ENCODE results near the gene CAMK1D. TPM values are rescaled to one million over a fixed set of nuclear protein-coding genes. Genes with fewer than 3 reads are reported as not detected.

Gene CAMK1D
- total RNA-seq, 2 experiments from 2014 or later, result 19.0 to 25.6 TPM

- Histone ChIP-seq H3K4me3 (ENCODE audit: low read depth, low read length, poor library complexity, severe bottlenecking) (no peak overlapping the region), H3K4me1 (ENCODE audit: insufficient read depth, low read length, poor library complexity, severe bottlenecking) (no peaks in the 10 kb centered on the region), H3K9me2 (ENCODE audit: insufficient read depth, low read length) (no peaks in the 10 kb centered on the region), H3K9me3 (ENCODE audit: low read length) (peaks cover 5% of the 10 kb centered on the region; the same call in 1 of the 2 replicates), H4K20me1 (ENCODE audit: insufficient read depth, low read length) (no peaks in the 10 kb centered on the region), H3K36me3 (ENCODE audit: insufficient read depth, low read length) (no peaks in the 10 kb centered on the region), H3K27ac (ENCODE audit: low read depth, low read length, poor library complexity, severe bottlenecking) (no peak overlapping the region), H3K4me2 (ENCODE audit: low read length) (no peak overlapping the region), H3K79me2 (ENCODE audit: insufficient read depth, low read depth, low read length) (no peaks in the 10 kb centered on the region), H2AFZ (ENCODE audit: low read length) (no peak overlapping the region)
- intact Hi-C loops (cut with micrococcal nuclease; ENCODE audit: unreplicated experiment), result no loop called here
- BruUV-seq (replicated peaks), result no TSS peak
- TF ChIP-seq EZH2phosphoT487 (IDR thresholded peaks at IDR 0.05; ENCODE audit: borderline replicate concordance, low read depth, low read length), result no peak
- no peak for TF ChIP-seq CTCF (conservative IDR thresholded peaks at IDR 0.05; ENCODE audit: low read length)
- no peak for DNase-seq (ENCODE audit: low spot score)
- ChIA-PET CTCF (ENCODE audit: unreplicated experiment) (no interaction called here), POLR2A (no interaction called here)
These were observed 457.1 kb downstream of the CAMK1D start for GRCh38 chr10:12806228-12807095.

GRCh38 chr10:12807096-12807755, 457.9 kb downstream of the CAMK1D start:
- H3K36me3 ChIP-seq (ENCODE audit: insufficient read depth, low read length), result no peaks in the 10 kb centered on the region
- H3K4me2 ChIP-seq (ENCODE audit: low read length), result no peak overlapping the region
- no peaks in the 10 kb centered on the region for H3K4me1 ChIP-seq (ENCODE audit: insufficient read depth, low read length, poor library complexity, severe bottlenecking)
- no peaks in the 10 kb centered on the region for H3K9me2 ChIP-seq (ENCODE audit: insufficient read depth, low read length)
- no peak overlapping the region for H3K27ac ChIP-seq (ENCODE audit: low read depth, low read length, poor library complexity, severe bottlenecking)
- intact Hi-C loops (cut with micrococcal nuclease; ENCODE audit: unreplicated experiment), result no loop called here
- ChIA-PET POLR2A (no interaction called here), CTCF (ENCODE audit: unreplicated experiment) (no interaction called here)
- peaks cover 5% of the 10 kb centered on the region; the same call in 1 of the 2 replicates for H3K9me3 ChIP-seq (ENCODE audit: low read length)
- no TSS peak for BruUV-seq (replicated peaks)
- H4K20me1 ChIP-seq (ENCODE audit: insufficient read depth, low read length), result no peaks in the 10 kb centered on the region
- TF ChIP-seq CTCF (conservative IDR thresholded peaks at IDR 0.05; ENCODE audit: low read length), result no peak
- no peak for TF ChIP-seq EZH2phosphoT487 (IDR thresholded peaks at IDR 0.05; ENCODE audit: borderline replicate concordance, low read depth, low read length)
- H3K79me2 ChIP-seq (ENCODE audit: insufficient read depth, low read depth, low read length), result no peaks in the 10 kb centered on the region
- H2AFZ ChIP-seq (ENCODE audit: low read length), result no peak overlapping the region
- H3K4me3 ChIP-seq (ENCODE audit: low read depth, low read length, poor library complexity, severe bottlenecking), result no peak overlapping the region
- no peak for DNase-seq (ENCODE audit: low spot score)

Measured in OCI-LY7 (cell line).